HepG2 (cell line): ENCODE results near the gene TREML4.

Experiments used
- CSRNP1 ChIP-seq: sonication (generic); formaldehyde crosslinking; IDR thresholded peaks from 2 replicates; pipeline ENCODE4 v1.8.1; 2023; ENCODE audit warnings: mild to moderate bottlenecking, missing genetic modification reagents
- CTCF ChIP-seq: sonication (generic); formaldehyde crosslinking; IDR thresholded peaks from 2 replicates; pipeline ENCODE4 v1.5.0; 2020; ENCODE audit warnings: mild to moderate bottlenecking, missing genetic modification reagents, moderate library complexity
- EP300 ChIP-seq, 3 experiments: sonication (generic) in 1 of 3; formaldehyde crosslinking in 1 of 3; IDR thresholded peaks; 2 replicates each; pipeline versions ENCODE4 v1.5.1 to v1.6.1; 2011 to 2020; ENCODE audit warnings: low read depth in 2 of 3, low read length in 2 of 3, borderline replicate concordance in 1 of 3, improper control_type of control experiment in 1 of 3, mild to moderate bottlenecking in 1 of 3, missing genetic modification reagents in 1 of 3, moderate library complexity in 1 of 3
- FIP1L1 ChIP-seq: fragments of 200-400 bp; formaldehyde crosslinking; IDR thresholded peaks from 2 replicates; pipeline ENCODE4 v1.6.1; 2018; ENCODE audit warnings: low read depth, mild to moderate bottlenecking, low read length, moderate library complexity, borderline replicate concordance; ENCODE audit not compliant: insufficient read depth
- HNRNPL ChIP-seq: fragments of 200-400 bp; formaldehyde crosslinking; IDR thresholded peaks from 2 replicates; pipeline ENCODE4 v1.6.1; 2017; ENCODE audit warnings: mild to moderate bottlenecking, low read depth, low read length
- MTA3 ChIP-seq: sonication (generic); formaldehyde crosslinking; IDR thresholded peaks from 2 replicates; pipeline ENCODE4 v1.4.0; 2020; ENCODE audit warnings: missing genetic modification reagents
- RNF219 ChIP-seq: sonication (generic); formaldehyde crosslinking; IDR thresholded peaks from 2 replicates; pipeline ENCODE4 v1.5.0; 2020; ENCODE audit warnings: mild to moderate bottlenecking, missing genetic modification reagents
- ZNF24 ChIP-seq: fragments of 450-650 bp; IDR thresholded peaks from 2 replicates; pipeline ENCODE4 v1.6.1; 2017; ENCODE audit warnings: antibody characterized with exemption, mild to moderate bottlenecking
- ZNF496 ChIP-seq: sonication (generic); formaldehyde crosslinking; IDR thresholded peaks from 2 replicates; pipeline ENCODE4 v1.8.1; 2023; ENCODE audit warnings: mild to moderate bottlenecking, moderate library complexity, missing genetic modification reagents; ENCODE audit not compliant: insufficient replicate concordance
- ZSCAN29 ChIP-seq: sonication (generic); formaldehyde crosslinking; conservative IDR thresholded peaks from 2 replicates; pipeline ENCODE4 v1.4.0; 2020; ENCODE audit warnings: mild to moderate bottlenecking, missing genetic modification reagents

- TF ChIP-seq RNF219 (CRISPR knock-in tag) (no peak), FIP1L1 (no peak), CSRNP1 (CRISPR knock-in tag) (no peak), ZSCAN29 (no peak), HNRNPL (no peak), CTCF (CRISPR knock-in tag) (no peak), MTA3 (CRISPR knock-in tag) (no peak), ZNF496 (CRISPR knock-in tag) (no peak), EP300 (IDR thresholded peaks at IDR 0.05; ENCODE audit: low read depth in 2 of 2, low read length in 2 of 2) (no peak), EP300 (CRISPR knock-in tag; IDR thresholded peaks at IDR 0.05; ENCODE audit: borderline replicate concordance) (no peak), ZNF24 (no peak)
These were observed 34.9 kb upstream of the TREML4 start for GRCh38 chr6:41193171-41193734.
